ENCODE data around the gene SMARCD2. TPM values are rescaled to one million over a fixed set of nuclear protein-coding genes. Genes with fewer than 3 reads are reported as not detected.
A peak's percentile ranks its signal among the peaks of the same experiment; 100 is the strongest.

The SMARCD2 gene
- total and polyA plus RNA-seq, 4 experiments from 2014 or later: 80.4 to 125 (median 114) TPM

- H3K27me3 Mint-ChIP-seq: no peaks in the 10 kb centered on the region
- no peaks in the 10 kb centered on the region for H3K9me3 Mint-ChIP-seq
- Histone ChIP-seq H3K9me3 (ENCODE audit: control insufficient read depth in 1 of 2, low read length in 2 of 2) (no peaks in the 10 kb centered on the region), H3K4me1 (ENCODE audit: insufficient read depth, low read length) (peaks cover 60% of the 10 kb centered on the region), H3K4me3 (ENCODE audit: low read length in 2 of 2) (no peak overlapping the region), H3K27me3 (ENCODE audit: insufficient read depth, low read length) (no peaks in the 10 kb centered on the region), H3K36me3 (ENCODE audit: insufficient read depth, low read length) (peaks cover 36% of the 10 kb centered on the region), H3K27ac (ENCODE audit: low read depth, low read length) (peak overlapping the region; percentile 24)
- H3K4me1 Mint-ChIP-seq: peaks cover 25 to 59% (median 40%) of the 10 kb centered on the region in 4 donors
- peaks cover 13 to 48% of the 10 kb centered on the region in 2 donors for H3K36me3 Mint-ChIP-seq
- ChIA-PET CTCF (ENCODE audit: partially characterized antibody) (interaction anchor here (1.1 to 4.8 kb wide), 5 partner anchors 7 to 83 kb away, joined by 3 to 21 read pairs (median 5); no protein-coding TSS in a partner anchor), POLR2A (ENCODE audit: partially characterized antibody) (interaction anchor here (0.8 to 8.8 kb wide), 9 partner anchors 9 to 307 kb away, joined by 3 to 93 read pairs (median 4); partner anchors contain the start of genes CCDC47, DDX42, FTSJ3 and PSMC5)
- intact Hi-C loops (cut with micrococcal nuclease): no loop called here
- peak overlapping the region in 3 of 8 donors; percentile 43 to 94 (median 61) for H3K4me3 Mint-ChIP-seq
- no peak for DNase-seq
- H3K27ac Mint-ChIP-seq: peak overlapping the region in 4 of 7 donors; percentile 29 to 67 (median 42)
Observed at GRCh38 chr17:63837962-63838600, 4.4 kb downstream of the SMARCD2 start.

GRCh38 chr17:63837480-63837879 lies 5.0 kb downstream of the SMARCD2 start:
- H3K4me1 Mint-ChIP-seq: peaks cover 25 to 60% (median 38%) of the 10 kb centered on the region in 4 donors
- no peaks in the 10 kb centered on the region for H3K9me3 ChIP-seq (ENCODE audit: control insufficient read depth in 1 of 2, low read length in 2 of 2)
- peaks cover 42% of the 10 kb centered on the region for H3K36me3 ChIP-seq (ENCODE audit: insufficient read depth, low read length)
- H3K27ac Mint-ChIP-seq: peak overlapping the region in 2 of 7 donors; percentile 55 to 71
- no peak overlapping the region for H3K4me3 ChIP-seq (ENCODE audit: low read length in 2 of 2)
- no peak for DNase-seq
- no peak overlapping the region for H3K27ac ChIP-seq (ENCODE audit: low read depth, low read length)
- H3K36me3 Mint-ChIP-seq: peaks cover 13 to 51% of the 10 kb centered on the region in 2 donors
- intact Hi-C loops (cut with micrococcal nuclease): no loop called here
- no peaks in the 10 kb centered on the region for H3K27me3 ChIP-seq (ENCODE audit: insufficient read depth, low read length)
- H3K9me3 Mint-ChIP-seq: no peaks in the 10 kb centered on the region
- H3K27me3 Mint-ChIP-seq: no peaks in the 10 kb centered on the region
- ChIA-PET CTCF (ENCODE audit: partially characterized antibody) (interaction anchor here (1.1 to 4.8 kb wide), 3 partner anchors 7 to 139 kb away, joined by 3 to 21 read pairs (median 3); no protein-coding TSS in a partner anchor), POLR2A (ENCODE audit: partially characterized antibody) (interaction anchor here (1.5 to 8.8 kb wide), 4 partner anchors 9 to 142 kb away, joined by 3 to 93 read pairs (median 35); partner anchors contain the start of genes CCDC47, DDX42, FTSJ3 and PSMC5)
- peaks cover 62% of the 10 kb centered on the region for H3K4me1 ChIP-seq (ENCODE audit: insufficient read depth, low read length)
- no peak overlapping the region for H3K4me3 Mint-ChIP-seq

- H3K27me3 ChIP-seq (ENCODE audit: insufficient read depth, low read length): no peaks in the 10 kb centered on the region
- intact Hi-C loops (cut with micrococcal nuclease): no loop called here
- POLR2A ChIA-PET (ENCODE audit: partially characterized antibody): interaction anchor here (1.1 to 5.6 kb wide), 4 partner anchors 8 to 141 kb away, joined by 3 to 93 read pairs (median 4); partner anchors contain the start of genes DDX42, FTSJ3 and PSMC5
- H3K27ac ChIP-seq (ENCODE audit: low read depth, low read length): no peak overlapping the region
- Mint-ChIP-seq H3K27ac (peak overlapping the region in 3 of 7 donors; percentile 46 to 71 (median 55)), H3K4me3 (no peak overlapping the region), H3K4me1 (peaks cover 29 to 66% (median 42%) of the 10 kb centered on the region in 4 donors), H3K9me3 (no peaks in the 10 kb centered on the region), H3K27me3 (no peaks in the 10 kb centered on the region), H3K36me3 (peaks cover 20 to 55% of the 10 kb centered on the region in 2 donors)
- no peaks in the 10 kb centered on the region for H3K9me3 ChIP-seq (ENCODE audit: control insufficient read depth in 1 of 2, low read length in 2 of 2)
- CTCF ChIA-PET (ENCODE audit: partially characterized antibody): interaction anchor here (1.1 to 1.5 kb wide), 2 partner anchors 9 to 138 kb away, joined by 3 read pairs; no protein-coding TSS in a partner anchor
- peaks cover 48% of the 10 kb centered on the region for H3K36me3 ChIP-seq (ENCODE audit: insufficient read depth, low read length)
- peaks cover 69% of the 10 kb centered on the region for H3K4me1 ChIP-seq (ENCODE audit: insufficient read depth, low read length)
- H3K4me3 ChIP-seq (ENCODE audit: low read length in 2 of 2): no peak overlapping the region
- no peak for DNase-seq
Observed at GRCh38 chr17:63836811-63837210, 5.7 kb downstream of the SMARCD2 start.

GRCh38 chr17:63835167-63835720 lies 7.2 kb downstream of the SMARCD2 start:
- DNase-seq: no peak
- Mint-ChIP-seq H3K27me3 (no peaks in the 10 kb centered on the region), H3K4me3 (no peak overlapping the region), H3K36me3 (peaks cover 33 to 67% of the 10 kb centered on the region in 2 donors), H3K9me3 (no peaks in the 10 kb centered on the region), H3K4me1 (peaks cover 29 to 66% (median 44%) of the 10 kb centered on the region in 4 donors), H3K27ac (peak overlapping the region in 6 of 7 donors; percentile 70 to 89 (median 82))
- Histone ChIP-seq H3K4me1 (ENCODE audit: insufficient read depth, low read length) (peaks cover 69% of the 10 kb centered on the region), H3K36me3 (ENCODE audit: insufficient read depth, low read length) (peaks cover 64% of the 10 kb centered on the region), H3K4me3 (ENCODE audit: low read length in 2 of 2) (no peak overlapping the region), H3K27me3 (ENCODE audit: insufficient read depth, low read length) (no peaks in the 10 kb centered on the region), H3K9me3 (ENCODE audit: control insufficient read depth in 1 of 2, low read length in 2 of 2) (no peaks in the 10 kb centered on the region), H3K27ac (ENCODE audit: low read depth, low read length) (no peak overlapping the region)
- POLR2A ChIA-PET (ENCODE audit: partially characterized antibody): interaction anchor here (0.7 to 12.7 kb wide), 7 partner anchors 9 to 185 kb away, joined by 3 to 129 read pairs (median 5); partner anchors contain the start of genes DDX42, LIMD2 and SMARCD2
- CTCF ChIA-PET (ENCODE audit: partially characterized antibody): interaction anchor here (0.7 to 3.0 kb wide), 11 partner anchors 8 to 409 kb away, joined by 3 to 12 read pairs (median 4); no protein-coding TSS in a partner anchor
- intact Hi-C loops (cut with micrococcal nuclease): loop anchor here (1.0 kb wide), 1 partner anchor 137 kb away; no protein-coding TSS in a partner anchor

GRCh38 chr17:63834431-63835166 lies 7.9 kb downstream of the SMARCD2 start:
- Histone ChIP-seq H3K27me3 (ENCODE audit: insufficient read depth, low read length) (no peaks in the 10 kb centered on the region), H3K4me3 (ENCODE audit: low read length in 2 of 2) (no peak overlapping the region), H3K36me3 (ENCODE audit: insufficient read depth, low read length) (peaks cover 71% of the 10 kb centered on the region), H3K4me1 (ENCODE audit: insufficient read depth, low read length) (peaks cover 69% of the 10 kb centered on the region), H3K9me3 (ENCODE audit: control insufficient read depth in 1 of 2, low read length in 2 of 2) (no peaks in the 10 kb centered on the region), H3K27ac (ENCODE audit: low read depth, low read length) (no peak overlapping the region)
- peak; percentile 51 to 82 (median 62) for DNase-seq
- ChIA-PET CTCF (ENCODE audit: partially characterized antibody) (interaction anchor here (0.7 to 3.0 kb wide), 14 partner anchors 8 to 409 kb away, joined by 3 to 12 read pairs (median 4); no protein-coding TSS in a partner anchor), POLR2A (ENCODE audit: partially characterized antibody) (interaction anchor here (1.2 to 12.7 kb wide), 7 partner anchors 7 to 138 kb away, joined by 3 to 129 read pairs (median 6); partner anchors contain the start of genes DDX42, LIMD2 and SMARCD2)
- intact Hi-C loops (cut with micrococcal nuclease): loop anchor here (1.0 kb wide), 1 partner anchor 136 kb away; no protein-coding TSS in a partner anchor
- Mint-ChIP-seq H3K27me3 (no peaks in the 10 kb centered on the region), H3K9me3 (no peaks in the 10 kb centered on the region), H3K36me3 (peaks cover 39 to 74% of the 10 kb centered on the region in 2 donors), H3K27ac (peak overlapping the region; percentile 75 to 89 (median 83)), H3K4me3 (peak overlapping the region in 1 of 8 donors; percentile 23), H3K4me1 (peaks cover 34 to 71% (median 49%) of the 10 kb centered on the region in 4 donors)

- Histone ChIP-seq H3K27ac (ENCODE audit: low read depth, low read length) (no peak overlapping the region), H3K27me3 (ENCODE audit: insufficient read depth, low read length) (no peaks in the 10 kb centered on the region), H3K4me3 (ENCODE audit: low read length in 2 of 2) (no peak overlapping the region), H3K36me3 (ENCODE audit: insufficient read depth, low read length) (peaks cover 78% of the 10 kb centered on the region), H3K9me3 (ENCODE audit: control insufficient read depth in 1 of 2, low read length in 2 of 2) (no peaks in the 10 kb centered on the region), H3K4me1 (ENCODE audit: insufficient read depth, low read length) (peaks cover 69% of the 10 kb centered on the region)
- Mint-ChIP-seq H3K4me1 (peaks cover 36 to 71% (median 51%) of the 10 kb centered on the region in 4 donors), H3K36me3 (peaks cover 42 to 77% of the 10 kb centered on the region in 2 donors), H3K27me3 (no peaks in the 10 kb centered on the region), H3K27ac (peak overlapping the region in 2 of 7 donors; percentile 13 to 35), H3K4me3 (no peak overlapping the region), H3K9me3 (no peaks in the 10 kb centered on the region)
- no peak for DNase-seq
- POLR2A ChIA-PET (ENCODE audit: partially characterized antibody): interaction anchor here (0.7 to 12.7 kb wide), 8 partner anchors 8 to 159 kb away, joined by 3 to 129 read pairs (median 6); partner anchors contain the start of genes CCDC47, DDX42 and SMARCD2
- intact Hi-C loops (cut with micrococcal nuclease): no loop called here
- CTCF ChIA-PET (ENCODE audit: partially characterized antibody): interaction anchor here (0.7 to 3.0 kb wide), 13 partner anchors 7 to 408 kb away, joined by 3 to 12 read pairs (median 4); no protein-coding TSS in a partner anchor
Observed at GRCh38 chr17:63833741-63834373, 8.6 kb downstream of the SMARCD2 start.

Data from CD4-positive, alpha-beta memory T cell (primary cell).